Fibroblast of villous mesenchyme (primary cell): ENCODE data around the gene CADPS. TPM values are rescaled to one million over a fixed set of nuclear protein-coding genes. Genes with fewer than 3 reads are reported as not detected.

Source experiments
- DNase-seq: peaks from one replicate; pipeline ENCODE4 v3.0.0-alpha.2; 2010; ENCODE audit warnings: low read depth
- H3K4me3 ChIP-seq: 2 replicates; pipeline ENCODE4 v1.5.1; 2011; ENCODE audit warnings: low read depth, mild to moderate bottlenecking, low read length
- CTCF ChIP-seq: IDR thresholded peaks from 2 replicates; pipeline ENCODE4 v1.5.1; 2012; ENCODE audit warnings: low read depth, mild to moderate bottlenecking, low read length; ENCODE audit not compliant: insufficient read depth
- total RNA-seq: library from RNA; depleted of rRNA; stranded (reverse); fragments of >200 nt; gene quantifications from 2 replicates; pipeline ENCODE4 v1.2.3, GENCODE V29; 2012

CADPS gene
- total RNA-seq, 1 donor: not detected

- H3K4me3 ChIP-seq: no peak overlapping the region
- no peak for DNase-seq
- no peak for TF ChIP-seq CTCF
These were observed 147.7 kb downstream of the CADPS start for GRCh38 chr3:62727536-62727935.

- no peak overlapping the region for H3K4me3 ChIP-seq
- no peak for TF ChIP-seq CTCF
- no peak for DNase-seq
These were observed 150.7 kb downstream of the CADPS start for GRCh38 chr3:62724503-62724902.

- no peak overlapping the region for H3K4me3 ChIP-seq
- TF ChIP-seq CTCF: no peak
- DNase-seq: no peak
These were observed 151.3 kb downstream of the CADPS start for GRCh38 chr3:62723914-62724217.

GRCh38 chr3:62723166-62723913 is 151.9 kb downstream of the CADPS start:
- no peak for DNase-seq
- no peak for TF ChIP-seq CTCF
- no peak overlapping the region for H3K4me3 ChIP-seq

GRCh38 chr3:62722344-62722743 is 152.9 kb downstream of the CADPS start:
- TF ChIP-seq CTCF: no peak
- no peak overlapping the region for H3K4me3 ChIP-seq
- DNase-seq: no peak

- no peak for TF ChIP-seq CTCF
- no peak for DNase-seq
- H3K4me3 ChIP-seq: no peak overlapping the region
These were observed 156.5 kb downstream of the CADPS start for GRCh38 chr3:62718515-62719320.
